Glutamatergic neuron (in vitro differentiated cells): Measurements from ENCODE around the gene SPTB. TPM values are rescaled to one million over a fixed set of nuclear protein-coding genes. Genes with fewer than 3 reads are reported as not detected.

Source experiments
- DNase-seq: peaks from one replicate; pipeline ENCODE4 v3.0.0; 2022
- H3K27ac Mint-ChIP-seq: one replicate; pipeline ENCODE4 v1.8.0; 2020; ENCODE audit warnings: mild to moderate bottlenecking, mixed read lengths, inconsistent platforms; ENCODE audit not compliant: unreplicated experiment
- H3K27me3 Mint-ChIP-seq: one replicate; pipeline ENCODE4 v1.8.0; 2020; ENCODE audit warnings: mild to moderate bottlenecking, moderate library complexity, mixed read lengths, inconsistent platforms; ENCODE audit not compliant: unreplicated experiment
- H3K36me3 Mint-ChIP-seq: one replicate; pipeline ENCODE4 v1.8.0; 2020; ENCODE audit warnings: mild to moderate bottlenecking, mixed read lengths, inconsistent platforms; ENCODE audit not compliant: unreplicated experiment
- H3K4me1 Mint-ChIP-seq: one replicate; pipeline ENCODE4 v1.8.0; 2020; ENCODE audit warnings: mild to moderate bottlenecking, low read depth, mixed read lengths, inconsistent platforms; ENCODE audit not compliant: unreplicated experiment
- H3K4me3 Mint-ChIP-seq: one replicate; pipeline ENCODE4 v1.8.0; 2020; ENCODE audit warnings: mild to moderate bottlenecking, mixed read lengths, inconsistent platforms; ENCODE audit not compliant: unreplicated experiment
- H3K9me3 Mint-ChIP-seq: one replicate; pipeline ENCODE4 v1.8.0; 2020; ENCODE audit warnings: mild to moderate bottlenecking, moderate library complexity, mixed read lengths, inconsistent platforms; ENCODE audit not compliant: unreplicated experiment
- total RNA-seq: library from RNA; stranded (reverse); fragmentation: NEBNext Ultra II Directional; extraction: Animal tissue kit (Norgen Biotek cat#: 25700); gene quantifications from one replicate; pipeline ENCODE4 v1.2.1, GENCODE V29; 2021; ENCODE audit not compliant: unreplicated experiment
- TF ChIP-seq, protein P1 (sequence below): fragments of 200-600 bp; sonication (generic); IDR thresholded peaks from one replicate; pipeline ENCODE4 v1.5.0; 2021; ENCODE audit not compliant: partially characterized antibody, unreplicated experiment

SPTB gene
- total RNA-seq, 1 donor from 2014 or later, result 1.9 TPM

GRCh38 chr14:64864258-64864657 is 15.4 kb downstream of the SPTB start:
- Mint-ChIP-seq H3K4me1 (no peaks in the 10 kb centered on the region), H3K27me3 (peaks cover 2% of the 10 kb centered on the region), H3K36me3 (no peaks in the 10 kb centered on the region), H3K27ac (no peak overlapping the region), H3K4me3 (no peak overlapping the region), H3K9me3 (peaks cover 1% of the 10 kb centered on the region)
- DNase-seq, result no peak
- TF ChIP-seq, protein P1, sequence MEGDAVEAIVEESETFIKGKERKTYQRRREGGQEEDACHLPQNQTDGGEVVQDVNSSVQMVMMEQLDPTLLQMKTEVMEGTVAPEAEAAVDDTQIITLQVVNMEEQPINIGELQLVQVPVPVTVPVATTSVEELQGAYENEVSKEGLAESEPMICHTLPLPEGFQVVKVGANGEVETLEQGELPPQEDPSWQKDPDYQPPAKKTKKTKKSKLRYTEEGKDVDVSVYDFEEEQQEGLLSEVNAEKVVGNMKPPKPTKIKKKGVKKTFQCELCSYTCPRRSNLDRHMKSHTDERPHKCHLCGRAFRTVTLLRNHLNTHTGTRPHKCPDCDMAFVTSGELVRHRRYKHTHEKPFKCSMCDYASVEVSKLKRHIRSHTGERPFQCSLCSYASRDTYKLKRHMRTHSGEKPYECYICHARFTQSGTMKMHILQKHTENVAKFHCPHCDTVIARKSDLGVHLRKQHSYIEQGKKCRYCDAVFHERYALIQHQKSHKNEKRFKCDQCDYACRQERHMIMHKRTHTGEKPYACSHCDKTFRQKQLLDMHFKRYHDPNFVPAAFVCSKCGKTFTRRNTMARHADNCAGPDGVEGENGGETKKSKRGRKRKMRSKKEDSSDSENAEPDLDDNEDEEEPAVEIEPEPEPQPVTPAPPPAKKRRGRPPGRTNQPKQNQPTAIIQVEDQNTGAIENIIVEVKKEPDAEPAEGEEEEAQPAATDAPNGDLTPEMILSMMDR, result no peak

DNA sequence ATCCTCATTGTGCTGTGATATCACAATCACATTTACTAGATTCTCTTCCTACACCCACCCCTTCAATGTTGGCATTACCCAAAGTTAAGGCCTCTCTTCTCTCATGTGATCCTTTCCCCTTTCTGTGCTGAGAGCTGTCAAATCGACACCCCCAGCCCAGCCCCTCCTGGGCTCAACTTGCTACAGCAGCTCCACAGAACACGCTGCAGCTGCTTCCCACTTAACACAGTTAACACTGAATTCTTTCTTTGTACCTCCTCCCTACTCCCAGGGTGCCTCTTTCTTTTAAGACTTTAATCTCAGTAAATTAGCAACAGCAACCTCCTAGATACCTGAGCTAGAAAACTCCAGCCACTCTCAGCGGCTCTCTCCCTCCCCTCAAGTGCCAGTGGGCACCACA is 17.8 kb downstream of the SPTB start:
- Mint-ChIP-seq H3K27ac (no peak overlapping the region), H3K4me1 (no peaks in the 10 kb centered on the region), H3K4me3 (no peak overlapping the region), H3K27me3 (peaks cover 2% of the 10 kb centered on the region), H3K36me3 (no peaks in the 10 kb centered on the region), H3K9me3 (peaks cover 1% of the 10 kb centered on the region)
- DNase-seq, result no peak
- TF ChIP-seq, protein P1, result no peak

DNA sequence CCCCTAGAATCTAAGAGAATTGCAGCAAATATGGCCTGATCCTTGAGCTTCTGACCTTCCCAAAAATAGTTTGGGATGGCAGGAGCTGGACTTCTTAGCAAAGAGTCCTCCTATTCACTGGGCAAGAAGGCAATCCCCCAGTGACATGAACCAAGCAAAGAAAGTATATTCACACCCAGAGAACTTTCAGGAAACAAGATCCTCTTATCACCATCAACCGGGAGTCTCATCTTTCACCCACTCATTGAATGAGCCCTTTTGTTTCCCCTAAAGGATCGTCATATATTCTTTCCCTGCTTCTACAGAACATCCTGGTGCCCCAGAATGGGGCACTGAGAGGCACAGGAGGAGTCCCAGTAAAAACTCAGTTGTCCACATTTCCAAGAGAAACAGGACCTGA is 19.7 kb downstream of the SPTB start:
- DNase-seq, result no peak
- TF ChIP-seq, protein P1, result no peak
- H3K27me3 Mint-ChIP-seq, result peaks cover 3% of the 10 kb centered on the region
- H3K27ac Mint-ChIP-seq, result no peak overlapping the region
- no peaks in the 10 kb centered on the region for H3K36me3 Mint-ChIP-seq
- H3K9me3 Mint-ChIP-seq, result peaks cover 1% of the 10 kb centered on the region
- H3K4me3 Mint-ChIP-seq, result no peak overlapping the region
- peaks cover 3% of the 10 kb centered on the region for H3K4me1 Mint-ChIP-seq

- peaks cover 5% of the 10 kb centered on the region for H3K27me3 Mint-ChIP-seq
- peaks cover 1% of the 10 kb centered on the region for H3K9me3 Mint-ChIP-seq
- no peak for DNase-seq
- no peak overlapping the region for H3K27ac Mint-ChIP-seq
- H3K4me1 Mint-ChIP-seq, result peaks cover 3% of the 10 kb centered on the region
- H3K36me3 Mint-ChIP-seq, result no peaks in the 10 kb centered on the region
- no peak overlapping the region for H3K4me3 Mint-ChIP-seq
- TF ChIP-seq, protein P1, result no peak
These were observed 21.5 kb downstream of the SPTB start for GRCh38 chr14:64857979-64858744.
